PFSK-1 (cell line): ENCODE results near the gene AFF2.

Experiments used
- FOXP2 ChIP-seq: optimal IDR thresholded peaks from 2 replicates; pipeline ENCODE3; 2011; ENCODE audit warnings: borderline replicate concordance, control low read depth, inconsistent platforms; ENCODE audit not compliant: insufficient read depth; ENCODE audit errors: extremely low read length, extremely low read depth
- POLR2AphosphoS5 ChIP-seq: IDR thresholded peaks from 2 replicates; pipeline ENCODE4 v1.6.1; 2012; ENCODE audit warnings: low read depth, mild to moderate bottlenecking, control low read depth, low read length, moderate library complexity
- REST ChIP-seq, 2 experiments: IDR thresholded peaks; 2 replicates each; pipeline versions ENCODE4 v1.6.1 to v1.8.0; 2011 to 2012; ENCODE audit warnings: low read depth in 2 of 2, low read length in 2 of 2, control low read depth in 1 of 2, inconsistent platforms in 1 of 2, mild to moderate bottlenecking in 1 of 2, moderate library complexity in 1 of 2; ENCODE audit not compliant: insufficient read depth in 1 of 2
- SIN3A ChIP-seq: IDR thresholded peaks from 2 replicates; pipeline ENCODE4 v1.6.1; 2012; ENCODE audit warnings: mild to moderate bottlenecking, low read length, moderate library complexity, borderline replicate concordance; ENCODE audit not compliant: insufficient read depth
- TAF1 ChIP-seq: IDR thresholded peaks from 2 replicates; pipeline ENCODE4 v1.6.1; 2012; ENCODE audit warnings: low read length, control low read depth, borderline replicate concordance; ENCODE audit not compliant: insufficient read depth

The AFF2 gene

GRCh38 chrX:148633218-148633908 lies 132.9 kb downstream of the AFF2 start:
- TF ChIP-seq TAF1: no peak

GRCh38 chrX:148634591-148634990 lies 134.2 kb downstream of the AFF2 start:
- TF ChIP-seq TAF1 (no peak), REST (IDR thresholded peaks at IDR 0.05; ENCODE audit: insufficient read depth in 1 of 2, low read depth in 2 of 2, low read length in 2 of 2) (no peak), POLR2AphosphoS5 (no peak), FOXP2 (no peak), SIN3A (no peak)

DNA sequence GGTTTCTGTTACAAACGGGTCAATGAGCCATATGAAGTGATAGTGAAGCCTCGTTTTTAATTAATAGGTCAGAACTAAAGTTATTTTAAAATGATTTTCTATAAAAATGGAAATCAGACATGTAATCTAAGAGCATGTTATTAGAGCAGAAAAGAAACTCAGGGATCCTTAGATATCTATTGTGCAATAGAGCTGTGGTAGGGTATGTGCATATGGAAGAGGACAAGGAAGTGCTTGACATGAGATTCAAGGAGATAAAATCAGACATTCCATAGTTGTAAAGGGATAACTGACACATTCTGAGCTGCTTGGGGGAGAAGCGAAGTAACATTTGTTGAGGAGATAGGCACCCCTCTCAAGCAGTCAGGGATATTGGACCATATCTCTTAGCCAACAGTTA lies 143.0 kb downstream of the AFF2 start:
- TF ChIP-seq FOXP2 (no peak), POLR2AphosphoS5 (no peak), REST (IDR thresholded peaks at IDR 0.05; ENCODE audit: insufficient read depth in 1 of 2, low read depth in 2 of 2, low read length in 2 of 2) (no peak), SIN3A (no peak), TAF1 (no peak)

- TF ChIP-seq FOXP2 (no peak), SIN3A (no peak), POLR2AphosphoS5 (no peak), REST (IDR thresholded peaks at IDR 0.05; ENCODE audit: insufficient read depth in 1 of 2, low read depth in 2 of 2, low read length in 2 of 2) (no peak), TAF1 (no peak)
Measured at GRCh38 chrX:148647651-148648050, 147.2 kb downstream of the AFF2 start.

- TF ChIP-seq POLR2AphosphoS5 (no peak), TAF1 (no peak), REST (IDR thresholded peaks at IDR 0.05; ENCODE audit: insufficient read depth in 1 of 2, low read depth in 2 of 2, low read length in 2 of 2) (no peak), FOXP2 (no peak), SIN3A (no peak)
Measured at GRCh38 chrX:148649145-148649795, 148.9 kb downstream of the AFF2 start.
